ENCODE measurements around the gene TLR6.

DNA sequence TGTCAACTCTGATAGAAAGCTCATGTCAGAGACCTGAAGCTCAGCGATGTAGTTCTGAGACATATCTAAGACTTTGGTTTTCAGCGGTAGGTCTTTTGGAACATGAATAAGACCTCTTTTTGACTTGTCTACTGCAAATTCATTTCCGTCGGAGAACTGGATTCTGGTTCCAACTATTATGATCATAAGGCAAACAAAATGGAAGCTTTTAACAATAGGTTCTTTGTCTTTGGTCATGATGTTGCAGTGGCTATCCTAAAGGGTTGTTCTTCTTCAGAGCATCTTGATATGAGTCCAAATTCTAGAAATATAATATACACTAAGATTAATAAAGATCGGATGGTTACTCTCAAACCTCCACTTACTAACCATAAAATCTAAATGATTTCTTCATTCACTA, 27.4 kb downstream of the TLR6 start:
- TF ChIP-seq POLR2A (IDR thresholded peaks at IDR 0.05) = no peak
- TF ChIP-seq, protein P1, sequence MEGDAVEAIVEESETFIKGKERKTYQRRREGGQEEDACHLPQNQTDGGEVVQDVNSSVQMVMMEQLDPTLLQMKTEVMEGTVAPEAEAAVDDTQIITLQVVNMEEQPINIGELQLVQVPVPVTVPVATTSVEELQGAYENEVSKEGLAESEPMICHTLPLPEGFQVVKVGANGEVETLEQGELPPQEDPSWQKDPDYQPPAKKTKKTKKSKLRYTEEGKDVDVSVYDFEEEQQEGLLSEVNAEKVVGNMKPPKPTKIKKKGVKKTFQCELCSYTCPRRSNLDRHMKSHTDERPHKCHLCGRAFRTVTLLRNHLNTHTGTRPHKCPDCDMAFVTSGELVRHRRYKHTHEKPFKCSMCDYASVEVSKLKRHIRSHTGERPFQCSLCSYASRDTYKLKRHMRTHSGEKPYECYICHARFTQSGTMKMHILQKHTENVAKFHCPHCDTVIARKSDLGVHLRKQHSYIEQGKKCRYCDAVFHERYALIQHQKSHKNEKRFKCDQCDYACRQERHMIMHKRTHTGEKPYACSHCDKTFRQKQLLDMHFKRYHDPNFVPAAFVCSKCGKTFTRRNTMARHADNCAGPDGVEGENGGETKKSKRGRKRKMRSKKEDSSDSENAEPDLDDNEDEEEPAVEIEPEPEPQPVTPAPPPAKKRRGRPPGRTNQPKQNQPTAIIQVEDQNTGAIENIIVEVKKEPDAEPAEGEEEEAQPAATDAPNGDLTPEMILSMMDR (IDR thresholded peaks at IDR 0.05) = no peak
